GM21360 (cell line): Measurements from ENCODE around the gene WDR88.
"Not testable (repeated sequence)": the region's sequence is repeated elsewhere in the genome, so short reads cannot be mapped to it uniquely, and the experiment has no call there.

Experiments
- ATAC-seq: cut with Tn5 transposase; IDR thresholded peaks from one replicate; pipeline ENCODE4 v1.9.1; 2021; ENCODE audit warnings: mild to moderate bottlenecking, moderate library complexity; ENCODE audit not compliant: unreplicated experiment

The WDR88 gene

DNA sequence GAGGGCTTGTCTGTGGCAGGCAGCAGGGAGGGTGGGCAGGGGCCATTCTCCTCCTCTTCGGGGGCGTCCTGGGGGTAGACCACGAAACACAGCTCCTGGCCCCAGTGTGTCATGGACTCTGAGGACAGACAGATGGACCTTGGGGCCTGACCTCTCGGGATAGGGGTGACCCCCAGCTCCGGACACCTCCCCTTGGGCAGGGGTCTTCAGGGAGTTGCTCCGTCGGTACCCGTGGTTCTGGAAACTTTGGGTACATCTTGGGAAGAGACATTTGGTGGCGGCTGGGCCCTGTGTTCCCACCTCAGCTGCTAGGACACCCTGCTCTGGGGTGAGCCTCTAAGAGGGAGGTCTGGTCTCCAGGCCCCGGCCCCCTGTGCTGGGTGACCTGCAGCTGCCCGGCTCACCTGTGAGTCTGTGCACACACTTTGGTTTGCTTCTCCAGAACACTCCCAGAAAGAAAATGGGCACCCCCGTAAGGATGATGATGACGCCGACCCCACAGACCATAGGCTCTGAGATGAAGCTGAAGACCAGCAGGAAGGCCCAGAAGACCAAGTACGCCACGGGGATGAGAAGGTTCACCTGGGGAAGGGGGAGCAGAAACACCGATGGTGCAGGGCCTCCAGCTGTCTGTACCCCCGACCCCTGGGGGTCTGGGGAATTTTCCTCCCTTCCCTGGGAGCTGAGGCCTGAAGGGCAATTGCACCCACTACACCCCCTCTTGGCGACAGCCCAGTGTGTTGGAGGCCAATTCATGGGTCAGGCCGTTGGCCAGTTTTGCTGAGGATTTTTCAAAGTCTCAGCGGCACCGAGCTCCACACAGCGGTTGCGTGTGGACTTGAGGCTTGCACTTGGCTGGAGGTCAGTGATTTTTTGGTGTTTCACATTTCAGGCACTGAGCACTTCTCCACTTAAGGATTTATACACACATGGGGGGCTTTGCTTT is 77.3 kb downstream of the WDR88 start:
- ATAC-seq, result no peak

GRCh38 chr19:33209850-33210230 is 77.9 kb downstream of the WDR88 start:
- not testable (repeated sequence) for ATAC-seq

GRCh38 chr19:33210266-33210940 is 78.5 kb downstream of the WDR88 start:
- ATAC-seq, result no peak

DNA sequence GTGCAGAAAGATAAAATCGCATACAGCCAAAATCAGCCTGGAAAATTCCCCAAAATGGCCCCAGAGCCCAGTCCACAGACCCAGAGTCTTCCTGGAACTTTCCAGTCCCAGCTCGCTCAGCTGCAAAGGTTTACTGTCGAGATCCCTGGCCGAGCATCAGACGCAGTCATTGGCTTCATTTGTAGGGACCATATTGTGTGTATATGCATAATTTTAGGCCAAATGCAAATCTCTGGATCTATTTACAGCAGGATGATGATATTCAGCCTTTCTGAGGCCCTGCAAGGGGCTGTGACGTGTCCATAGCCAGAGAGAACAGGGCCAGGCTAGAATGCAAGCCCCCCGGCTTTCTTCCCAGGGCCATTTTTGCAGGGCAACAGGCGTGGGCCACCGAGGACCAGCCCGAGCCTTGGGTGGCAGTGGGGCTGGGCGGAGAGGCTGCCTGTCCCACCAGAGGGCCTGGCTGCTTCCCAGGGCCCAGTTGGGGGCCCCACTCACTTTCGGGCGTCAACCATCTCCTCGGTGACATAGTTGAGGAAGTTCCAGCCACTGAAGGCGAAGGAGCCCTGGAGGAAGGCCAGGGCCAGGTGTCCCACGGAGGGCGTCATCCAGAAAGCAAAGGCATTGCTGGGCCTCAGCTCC is 80.0 kb downstream of the WDR88 start:
- ATAC-seq, result no peak

GRCh38 chr19:33212436-33213172 is 80.7 kb downstream of the WDR88 start:
- no peak for ATAC-seq

- no peak for ATAC-seq
These were observed 82.7 kb downstream of the WDR88 start for GRCh38 chr19:33214596-33214995.

DNA sequence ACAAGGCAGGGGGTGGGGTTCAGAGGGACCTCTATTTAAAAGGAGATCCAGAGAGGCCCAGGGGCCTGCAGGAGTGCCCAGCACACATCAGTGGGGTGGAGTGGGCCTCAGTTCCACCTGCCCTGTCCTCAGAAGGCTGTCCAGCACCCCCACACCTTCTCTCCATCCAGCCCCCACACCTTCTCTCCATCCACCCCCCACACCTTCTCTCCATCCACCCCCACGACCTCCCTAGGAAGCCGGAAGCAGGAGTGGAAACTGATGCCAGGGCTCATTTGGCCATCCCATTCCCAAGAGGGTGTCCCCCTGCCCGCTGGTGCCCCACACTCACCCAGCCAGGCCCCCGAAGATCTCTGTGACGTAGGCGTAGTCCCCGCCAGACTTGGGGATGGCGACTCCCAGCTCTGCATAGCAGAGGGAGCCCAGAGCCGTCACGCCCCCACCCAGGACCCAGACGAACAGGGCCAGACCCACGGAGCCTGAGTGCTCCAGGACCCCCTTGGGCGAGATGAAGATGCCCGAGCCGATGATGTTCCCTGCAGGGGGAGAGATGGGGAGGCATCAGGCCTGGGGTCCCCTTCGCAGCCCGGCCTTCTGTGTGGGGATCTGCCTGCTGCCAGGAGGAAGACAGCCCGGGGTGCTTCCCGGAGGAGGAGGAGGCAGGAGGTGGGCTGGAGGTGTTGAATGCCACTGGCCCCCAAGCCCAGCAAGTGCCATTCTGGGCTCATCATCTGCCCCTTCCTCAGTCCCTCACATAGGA is 83.7 kb downstream of the WDR88 start:
- no peak for ATAC-seq

- ATAC-seq, result no peak
These were observed 84.4 kb downstream of the WDR88 start for GRCh38 chr19:33216198-33216830.

DNA sequence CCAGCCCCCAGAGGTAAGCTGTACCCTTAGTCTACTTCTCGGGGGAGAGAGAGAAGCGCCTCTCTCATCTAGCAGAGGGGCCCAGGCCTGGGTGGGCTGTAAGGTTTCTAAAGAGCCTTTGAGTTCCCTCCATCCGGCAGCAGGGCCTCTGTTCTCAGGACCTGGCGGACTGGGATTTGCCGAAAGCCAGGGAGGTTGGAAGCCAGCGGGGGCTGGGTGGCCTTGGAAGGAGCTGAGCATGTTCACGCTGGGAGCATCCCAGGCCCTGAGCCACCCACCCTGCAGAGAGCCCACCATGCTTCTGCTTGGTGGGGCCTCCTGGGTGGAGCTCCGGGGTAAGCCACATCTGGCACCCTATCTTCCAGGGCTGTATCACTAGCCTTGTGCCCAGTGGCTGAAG is 86.0 kb downstream of the WDR88 start:
- ATAC-seq, result no peak

- no peak for ATAC-seq
These were observed 87.4 kb downstream of the WDR88 start for GRCh38 chr19:33219261-33219815.

DNA sequence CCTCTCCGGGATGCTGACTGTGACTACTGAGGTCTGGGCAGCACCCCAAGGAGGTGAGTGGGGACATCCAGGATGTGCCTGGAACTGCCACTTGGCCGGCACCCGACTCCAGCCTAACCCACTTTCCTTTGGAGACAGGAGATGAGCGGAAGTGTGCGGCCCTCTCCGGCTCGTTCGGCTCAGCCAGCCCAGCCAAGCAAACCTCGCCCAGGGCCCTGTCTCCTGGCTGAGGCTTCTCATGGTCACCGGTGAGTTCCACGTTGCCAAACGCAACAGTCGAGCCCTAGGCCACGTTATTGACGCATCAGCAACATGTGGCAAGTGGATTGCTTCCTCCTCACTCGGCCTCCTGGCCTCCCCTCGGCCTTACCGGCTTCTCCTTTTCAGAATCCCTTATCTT is 88.2 kb downstream of the WDR88 start:
- ATAC-seq, result no peak

- no peak for ATAC-seq
These were observed 88.8 kb downstream of the WDR88 start for GRCh38 chr19:33220735-33221134.

- ATAC-seq, result no peak
These were observed 89.7 kb downstream of the WDR88 start for GRCh38 chr19:33221638-33222037.

GRCh38 chr19:33222255-33222654 is 90.3 kb downstream of the WDR88 start:
- not testable (repeated sequence) for ATAC-seq

GRCh38 chr19:33224694-33225457 is 93.0 kb downstream of the WDR88 start:
- ATAC-seq, result no peak
